NCI-H82 treated with DMSO at 0.1 percent for 48 hours (cell line): ENCODE results near the gene NAGS.
"Not testable (repeated sequence)": the region's sequence is repeated elsewhere in the genome, so short reads cannot be mapped to it uniquely, and the experiment has no call there.

Source experiments
- DNase-seq: peaks from one replicate; lab custom pipeline; 2025; ENCODE audit not compliant: unreplicated experiment; lab: John Stamatoyannopoulos, UW

The NAGS gene

GRCh38 chr17:44038604-44039011, 34.2 kb downstream of the NAGS start:
- DNase-seq, result no peak

DNA sequence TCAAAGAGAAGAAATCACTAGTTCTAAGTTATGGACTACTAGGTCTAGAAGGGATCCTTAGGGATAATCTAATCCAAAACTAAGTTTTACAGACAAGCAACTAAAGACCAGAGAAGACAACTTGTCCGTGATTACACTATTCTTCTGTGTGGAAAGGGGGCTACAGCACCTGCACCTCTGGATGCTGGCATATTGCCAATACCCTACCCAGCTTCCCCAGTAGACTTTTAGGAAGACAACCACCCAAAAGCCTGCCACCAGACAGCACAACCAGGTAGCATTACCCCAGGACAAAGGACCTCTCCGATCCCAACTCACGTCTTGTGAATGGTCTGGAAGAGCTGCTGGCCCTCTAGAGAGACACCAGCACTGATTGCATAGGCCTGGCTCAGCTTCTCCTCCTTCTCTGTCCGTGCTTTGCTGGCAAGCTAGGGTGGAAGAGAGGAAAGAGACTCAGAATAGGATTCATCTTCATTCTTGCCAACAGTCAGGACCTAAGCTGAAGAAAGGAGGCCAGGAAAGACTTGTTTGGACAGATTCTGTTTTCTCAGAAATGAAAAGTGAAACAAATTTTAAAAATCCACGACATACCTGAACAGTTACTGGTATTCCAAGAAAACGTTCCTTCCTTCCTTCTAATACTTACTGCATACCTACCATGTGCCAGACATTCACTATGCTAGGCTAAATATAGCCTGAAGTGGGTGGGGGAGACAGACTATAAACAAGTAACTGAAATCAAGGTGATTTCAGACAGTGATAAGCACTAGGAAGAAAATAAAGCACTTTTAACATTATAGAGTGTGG, 35.6 kb downstream of the NAGS start:
- no peak for DNase-seq

GRCh38 chr17:44043272-44043696, 38.9 kb downstream of the NAGS start:
- no peak for DNase-seq

DNA sequence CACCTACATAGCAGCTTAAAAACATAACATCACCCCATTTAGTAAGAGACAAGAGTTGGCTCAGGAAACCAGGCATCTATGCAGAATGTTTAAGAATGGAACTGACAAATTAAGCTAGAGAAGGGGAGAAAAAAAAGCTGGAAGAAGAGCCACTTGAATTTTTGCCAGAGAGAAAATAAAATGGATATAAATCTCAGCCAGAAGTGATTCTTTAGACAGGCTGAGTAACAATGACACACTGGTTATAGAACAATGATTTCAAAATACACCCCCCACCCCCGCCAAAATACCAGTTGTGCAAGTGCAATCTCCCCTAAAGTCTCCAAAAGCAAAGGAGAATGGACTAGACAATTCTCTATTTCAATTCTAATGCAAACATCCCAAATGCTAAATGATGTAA, 39.6 kb downstream of the NAGS start:
- no peak for DNase-seq

DNA sequence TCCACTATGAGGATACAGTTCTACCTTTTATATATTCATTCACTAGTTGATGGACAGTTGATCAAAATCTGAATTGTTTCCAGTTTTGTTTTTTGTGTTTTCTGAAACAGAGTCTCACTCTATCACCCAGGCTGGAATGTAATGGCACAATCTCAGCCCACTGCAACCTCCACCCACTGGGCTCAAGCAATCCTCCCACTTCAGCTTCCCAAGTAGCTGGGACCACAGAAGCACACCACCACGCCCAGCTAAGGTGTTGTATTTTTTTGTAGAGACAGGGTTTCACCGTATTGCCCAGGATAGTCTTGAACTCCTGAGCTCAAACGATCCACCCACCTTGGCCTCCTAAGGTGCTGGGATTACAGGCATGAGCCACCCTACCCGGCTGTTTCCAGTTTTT, 41.1 kb downstream of the NAGS start:
- no peak for DNase-seq

DNA sequence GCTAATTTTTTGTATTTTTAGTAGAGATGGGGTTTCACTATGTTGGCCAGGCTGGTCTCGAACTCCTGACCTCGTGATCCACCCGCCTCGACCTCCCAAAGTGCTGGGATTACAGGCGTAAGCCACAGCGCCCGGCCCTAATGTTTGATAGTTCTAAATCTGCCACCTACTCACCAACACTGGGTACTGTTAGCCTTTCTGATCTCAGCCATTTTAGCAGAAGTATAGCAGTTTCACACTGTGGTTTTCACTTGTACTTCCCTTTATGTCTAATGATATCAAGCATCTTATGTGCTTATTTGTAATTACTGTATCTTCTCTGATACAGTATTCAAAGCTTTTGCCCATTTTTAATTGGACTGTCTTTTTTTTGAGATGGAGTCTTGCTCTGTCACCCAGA, 42.5 kb downstream of the NAGS start:
- not testable (repeated sequence) for DNase-seq

- DNase-seq, result no peak
These were observed 45.1 kb downstream of the NAGS start for GRCh38 chr17:44049294-44050060.

GRCh38 chr17:44053125-44053872, 48.9 kb downstream of the NAGS start:
- DNase-seq, result no peak
